HG02884 (cell line): ENCODE results near the gene PLA2G12B.
"Not testable (repeated sequence)": the region's sequence is repeated elsewhere in the genome, so short reads cannot be mapped to it uniquely, and the experiment has no call there.

Experiments used
- ATAC-seq: cut with Tn5 transposase; IDR thresholded peaks from one replicate; pipeline ENCODE4 v1.9.1; 2021; ENCODE audit warnings: mild to moderate bottlenecking, moderate library complexity; ENCODE audit not compliant: unreplicated experiment

The PLA2G12B gene

DNA sequence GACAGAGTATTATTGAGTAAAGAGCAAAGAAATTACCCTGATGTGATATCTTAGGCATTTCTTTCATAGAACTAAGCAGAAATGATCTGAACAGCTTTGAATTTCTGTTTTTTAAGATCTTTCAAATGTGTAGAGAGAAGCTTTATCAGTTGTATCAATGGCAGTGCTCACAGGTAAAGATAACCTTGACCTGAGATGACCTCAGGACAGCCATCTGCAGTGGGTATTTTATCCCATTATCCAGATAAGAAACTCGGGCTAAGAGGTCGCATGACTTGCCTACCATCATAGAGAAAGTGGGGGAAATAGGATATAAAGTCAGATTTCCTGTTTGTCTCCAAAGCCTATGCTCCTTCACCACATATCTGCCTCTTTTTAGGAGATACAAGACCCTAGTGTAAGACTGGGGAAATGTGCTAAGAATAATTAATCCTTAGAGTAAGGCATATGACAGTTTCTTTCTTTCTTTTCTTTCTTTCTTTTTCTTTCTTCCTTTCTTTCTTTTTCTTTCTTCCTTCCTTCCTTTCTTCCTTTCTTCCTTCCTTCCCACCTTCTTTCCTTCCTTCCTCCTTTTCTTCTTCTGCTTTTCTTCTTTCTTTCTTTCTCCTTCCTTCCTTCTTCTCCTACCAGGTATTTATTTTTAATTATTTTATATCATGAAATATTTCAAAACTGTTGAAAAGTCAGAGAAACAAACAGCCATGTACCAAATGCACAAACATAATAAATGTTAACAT lies 10.9 kb downstream of the PLA2G12B start:
- no peak for ATAC-seq

DNA sequence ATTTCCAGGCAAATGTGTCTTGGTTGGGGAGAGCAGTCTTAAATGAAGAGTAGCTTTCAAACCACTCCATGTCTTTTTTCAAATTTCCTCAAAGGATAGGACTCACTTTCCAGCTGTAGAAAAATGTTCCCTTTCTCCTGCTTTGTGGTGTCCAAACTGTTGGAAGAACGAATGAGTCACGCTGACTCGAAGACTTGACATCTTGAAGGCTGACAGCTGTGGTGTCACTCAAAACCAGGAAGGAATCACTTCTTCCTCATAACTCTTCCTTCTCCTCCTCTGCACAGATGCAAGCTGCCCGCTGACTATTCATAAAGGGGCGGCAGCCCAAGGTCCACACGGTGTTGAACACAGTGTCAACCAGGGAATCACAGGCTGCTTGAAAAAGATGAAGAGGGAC lies 19.2 kb downstream of the PLA2G12B start:
- ATAC-seq: no peak

GRCh38 chr10:72932259-72933015 lies 22.2 kb downstream of the PLA2G12B start:
- no peak for ATAC-seq

DNA sequence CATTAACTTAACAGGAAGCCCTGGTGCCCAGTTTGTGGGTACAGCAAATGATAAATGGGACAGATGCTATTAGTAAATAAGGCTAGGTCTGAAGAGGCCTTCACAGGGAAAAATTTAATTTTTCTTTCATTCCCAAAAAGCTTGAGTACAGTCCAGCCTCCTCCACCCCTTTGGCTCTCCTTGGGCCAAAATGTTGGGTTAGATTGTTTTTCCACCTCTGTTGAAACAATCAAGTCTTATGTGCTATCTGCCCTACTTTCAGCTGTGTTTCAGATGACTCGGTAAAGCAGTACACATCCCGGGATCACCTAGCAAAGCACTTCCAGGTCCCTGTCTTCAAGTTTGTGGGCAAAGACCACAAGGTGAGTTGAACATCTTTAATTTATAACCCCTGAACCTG lies 24.3 kb downstream of the PLA2G12B start:
- ATAC-seq: no peak

DNA sequence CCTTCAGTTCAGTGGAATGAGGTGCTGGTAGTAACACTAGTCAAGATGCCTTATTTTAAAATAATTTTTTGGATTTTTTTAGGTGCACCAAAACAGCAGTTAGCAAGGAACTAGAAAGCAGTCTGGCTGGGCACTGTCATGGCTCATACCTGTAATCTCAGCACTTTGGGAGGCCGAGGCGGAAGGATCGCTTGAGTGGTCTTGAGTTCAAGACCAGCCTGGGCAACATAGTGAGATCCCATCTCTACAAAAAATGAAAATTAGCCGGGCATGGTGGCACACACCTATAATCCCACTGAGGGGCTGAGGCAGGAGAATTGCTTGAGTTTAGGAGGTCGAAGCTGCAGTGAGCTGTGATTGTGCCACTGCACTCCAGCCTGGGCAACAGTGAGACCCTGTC lies 25.8 kb downstream of the PLA2G12B start:
- no peak for ATAC-seq

- ATAC-seq: no peak
Measured at GRCh38 chr10:72927485-72927884, 27.1 kb downstream of the PLA2G12B start.

DNA sequence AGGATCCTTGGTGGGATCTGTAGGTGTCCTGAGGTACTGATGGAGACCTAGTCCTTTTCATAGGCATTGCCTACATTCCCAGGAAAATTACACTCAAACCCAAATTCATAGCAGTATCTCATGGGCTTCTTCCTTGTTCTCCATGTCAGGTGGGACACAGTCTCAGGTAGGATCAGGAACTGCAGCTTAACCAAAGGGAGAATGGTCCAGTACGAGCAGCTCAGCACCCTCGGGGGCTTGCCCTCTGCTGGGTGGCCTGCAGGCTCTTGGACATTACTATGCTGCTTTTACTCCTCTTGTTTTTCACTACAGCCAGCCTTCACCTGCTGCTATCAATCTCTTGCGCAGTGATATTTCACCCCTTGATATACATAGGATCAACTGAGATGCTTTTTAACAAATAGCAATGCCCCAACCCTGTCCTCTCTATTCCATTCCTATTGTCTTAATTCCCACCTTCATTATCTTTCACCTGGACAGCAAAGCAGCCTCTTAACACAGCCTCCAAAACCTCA lies 28.6 kb downstream of the PLA2G12B start:
- ATAC-seq: no peak

DNA sequence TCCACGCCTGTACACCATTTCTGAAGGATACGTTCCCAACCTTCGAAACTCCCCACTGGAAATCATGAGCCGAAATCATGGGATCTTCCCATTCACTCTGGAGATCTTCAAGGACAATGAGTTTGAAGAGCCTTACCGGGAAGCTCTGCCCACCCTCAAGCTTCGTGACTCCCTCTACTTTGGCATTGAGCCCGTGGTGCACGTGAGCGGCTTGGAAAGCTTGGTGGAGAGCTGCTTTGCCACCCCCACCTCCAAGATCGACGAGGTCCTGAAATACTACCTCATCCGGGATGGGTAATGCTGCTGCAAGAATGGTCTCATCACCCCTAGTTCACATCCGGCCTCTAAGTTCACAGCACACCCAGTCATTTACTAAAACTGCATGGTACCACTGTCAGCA lies 30.3 kb downstream of the PLA2G12B start:
- no peak for ATAC-seq

GRCh38 chr10:72921147-72921683 lies 33.4 kb downstream of the PLA2G12B start:
- not testable (repeated sequence) for ATAC-seq

DNA sequence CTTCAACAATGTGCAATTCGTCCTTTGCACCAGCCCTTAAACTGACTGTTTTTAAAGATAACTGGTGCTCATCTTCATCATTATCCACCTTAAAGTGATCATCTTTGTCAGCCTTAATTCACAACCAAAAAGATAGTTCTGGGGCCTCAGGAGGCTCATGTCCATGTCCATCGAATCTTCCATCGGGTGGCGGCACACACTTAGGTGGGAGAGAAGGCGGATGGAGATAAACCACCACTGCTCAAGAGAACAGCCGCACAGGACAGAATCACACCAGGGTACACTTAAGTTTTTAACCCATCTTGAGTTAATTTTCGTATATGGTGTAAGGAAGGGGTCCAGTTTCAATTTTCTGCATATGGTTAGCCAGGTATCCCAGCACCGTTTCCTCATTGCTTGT lies 36.3 kb downstream of the PLA2G12B start:
- no peak for ATAC-seq

- not testable (repeated sequence) for ATAC-seq
Measured at GRCh38 chr10:72917803-72918332, 36.7 kb downstream of the PLA2G12B start.

DNA sequence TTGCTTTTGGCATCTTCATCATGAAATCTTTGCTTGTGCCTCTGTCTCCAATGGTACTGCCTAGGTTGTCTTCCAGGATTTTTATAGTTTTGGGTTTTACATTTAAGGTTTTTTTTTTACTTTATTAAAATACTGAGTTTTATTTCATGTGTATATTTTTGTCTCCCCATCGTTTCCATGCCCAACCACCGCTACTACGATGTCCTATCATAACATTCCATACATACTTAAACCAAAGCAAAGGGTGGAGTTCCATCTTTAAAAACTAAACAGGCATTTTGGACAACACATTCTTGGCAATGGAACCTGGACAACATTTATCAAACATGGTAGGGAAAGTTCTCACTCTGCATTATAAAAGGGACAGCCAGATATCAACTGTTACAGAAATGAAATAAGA lies 37.4 kb downstream of the PLA2G12B start:
- not testable (repeated sequence) for ATAC-seq

GRCh38 chr10:72913287-72913686 lies 41.3 kb downstream of the PLA2G12B start:
- no peak for ATAC-seq

GRCh38 chr10:72912736-72913135 lies 41.9 kb downstream of the PLA2G12B start:
- ATAC-seq: no peak

DNA sequence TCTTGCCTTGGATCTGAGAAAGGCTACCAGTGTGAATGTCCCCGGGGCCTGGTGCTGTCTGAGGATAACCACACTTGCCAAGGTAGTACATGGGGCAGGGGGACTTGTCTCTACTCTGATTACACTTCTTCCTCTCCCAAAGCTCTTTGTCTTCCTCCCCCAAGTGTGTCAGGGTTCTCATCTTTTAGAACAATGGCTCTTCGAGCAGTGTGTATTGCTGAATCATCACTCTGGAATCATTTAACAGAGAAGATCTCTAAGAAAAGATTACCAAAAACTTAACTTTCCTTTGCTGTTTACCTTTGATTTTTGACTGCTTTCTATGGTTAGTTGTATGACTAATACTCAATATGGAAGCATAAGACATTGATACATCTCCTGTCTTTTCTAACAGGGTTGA lies 42.8 kb downstream of the PLA2G12B start:
- no peak for ATAC-seq

DNA sequence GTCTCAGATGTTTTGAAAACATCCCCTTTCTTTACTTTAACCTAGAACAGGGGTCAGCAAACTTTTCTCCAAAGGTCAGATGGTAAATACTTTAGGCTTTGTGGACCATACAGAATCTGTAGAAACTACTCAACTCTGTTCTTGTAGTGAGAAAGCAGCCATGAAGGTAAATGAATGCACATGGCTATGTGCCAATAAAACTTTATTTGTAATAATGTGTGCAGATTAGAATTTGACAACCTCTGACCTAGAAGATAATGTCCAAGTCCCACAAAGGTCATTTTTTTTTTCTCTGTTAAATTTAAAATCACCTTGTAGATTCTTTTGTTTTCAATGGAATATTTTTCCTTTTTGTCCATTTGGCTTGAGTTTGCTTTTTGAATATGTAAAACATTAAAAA lies 43.9 kb downstream of the PLA2G12B start:
- ATAC-seq: no peak

- ATAC-seq: no peak
Measured at GRCh38 chr10:72906446-72906845, 48.2 kb downstream of the PLA2G12B start.

GRCh38 chr10:72904806-72905205 lies 49.8 kb downstream of the PLA2G12B start:
- ATAC-seq: no peak

GRCh38 chr10:72903941-72904446 lies 50.6 kb downstream of the PLA2G12B start:
- ATAC-seq: not testable (repeated sequence)

GRCh38 chr10:72899545-72899944 lies 55.1 kb downstream of the PLA2G12B start:
- no peak for ATAC-seq

DNA sequence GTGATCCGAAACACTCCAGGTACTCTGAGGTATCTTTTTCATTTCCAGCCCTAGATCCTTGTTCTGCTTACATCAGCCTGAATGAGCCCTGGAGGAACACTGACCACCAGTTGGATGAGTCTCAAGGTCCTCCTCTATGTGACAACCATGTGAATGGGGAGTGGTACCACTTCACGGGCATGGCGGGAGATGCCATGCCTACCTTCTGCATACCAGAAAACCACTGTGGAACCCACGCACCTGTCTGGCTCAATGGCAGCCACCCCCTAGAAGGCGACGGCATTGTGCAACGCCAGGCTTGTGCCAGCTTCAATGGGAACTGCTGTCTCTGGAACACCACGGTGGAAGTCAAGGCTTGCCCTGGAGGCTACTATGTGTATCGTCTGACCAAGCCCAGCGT lies 56.0 kb downstream of the PLA2G12B start:
- no peak for ATAC-seq
